GM18526 (cell line): ENCODE data around the gene CSMD2.

Source experiments
- POLR2A ChIP-seq: IDR thresholded peaks from 3 replicates; pipeline ENCODE4 v1.6.1; 2011; ENCODE audit not compliant: insufficient read length; ENCODE audit errors: extremely low read depth

The CSMD2 gene

DNA sequence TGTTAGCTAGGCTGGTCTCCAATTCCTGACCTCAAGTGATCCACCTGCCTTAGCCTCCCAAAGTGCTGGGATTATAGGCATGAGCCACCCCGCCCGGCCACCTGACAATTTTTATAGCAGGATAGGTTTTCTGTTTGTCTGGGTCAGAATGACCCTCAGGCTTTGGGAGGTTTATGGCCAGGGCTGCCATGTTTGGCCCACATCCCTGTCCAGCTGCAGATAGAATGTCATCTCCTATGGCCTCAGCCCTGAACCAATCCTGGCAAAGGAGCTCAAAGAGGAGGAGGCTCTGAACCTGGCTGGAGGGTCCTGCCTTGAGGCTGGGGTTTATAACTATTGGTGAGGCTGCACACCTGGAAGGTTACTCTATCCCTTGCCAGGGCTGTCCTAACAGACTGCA, 218.2 kb downstream of the CSMD2 start:
- no peak for TF ChIP-seq POLR2A

DNA sequence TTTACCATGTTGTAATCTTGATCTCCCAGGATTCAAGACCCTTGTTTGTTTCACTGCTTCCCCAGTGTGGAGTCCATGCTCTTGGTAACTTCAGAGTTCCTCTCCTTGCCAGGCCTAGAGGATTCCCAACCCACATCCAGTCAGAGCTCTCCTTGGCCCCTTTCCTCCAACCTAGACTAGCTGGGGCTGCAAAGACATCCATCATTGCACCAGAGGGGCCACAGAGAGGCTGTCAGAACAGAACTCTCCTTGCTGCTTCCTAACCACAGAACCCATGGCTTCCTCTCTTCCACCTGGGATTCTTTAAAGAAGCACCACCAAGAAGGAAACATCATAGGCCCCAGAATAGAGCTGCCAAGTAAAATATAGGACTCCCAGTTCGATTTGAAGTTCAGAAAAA, 220.2 kb downstream of the CSMD2 start:
- TF ChIP-seq POLR2A = no peak

DNA sequence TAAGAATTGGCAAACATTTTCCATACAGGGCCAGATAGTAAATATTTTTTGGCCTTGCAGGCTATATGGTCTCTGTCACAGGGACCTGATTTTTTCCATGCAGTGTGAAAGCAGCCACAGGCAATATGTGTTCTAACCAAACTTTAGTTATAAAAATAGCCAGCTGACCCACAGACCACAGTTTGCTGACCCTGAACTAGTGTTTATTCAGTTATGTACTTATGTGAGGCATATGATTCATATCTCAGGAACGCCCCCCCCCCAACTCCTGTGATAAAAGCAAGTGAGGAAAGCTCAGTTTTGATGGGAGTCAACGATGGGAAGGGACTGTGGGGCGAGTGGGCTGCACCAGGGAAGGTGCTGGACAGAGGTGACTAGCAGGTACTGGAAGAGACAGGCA, 221.1 kb downstream of the CSMD2 start:
- no peak for TF ChIP-seq POLR2A

GRCh38 chr1:33932871-33933270, 232.2 kb downstream of the CSMD2 start:
- no peak for TF ChIP-seq POLR2A

GRCh38 chr1:33931111-33931475, 233.9 kb downstream of the CSMD2 start:
- TF ChIP-seq POLR2A = no peak

DNA sequence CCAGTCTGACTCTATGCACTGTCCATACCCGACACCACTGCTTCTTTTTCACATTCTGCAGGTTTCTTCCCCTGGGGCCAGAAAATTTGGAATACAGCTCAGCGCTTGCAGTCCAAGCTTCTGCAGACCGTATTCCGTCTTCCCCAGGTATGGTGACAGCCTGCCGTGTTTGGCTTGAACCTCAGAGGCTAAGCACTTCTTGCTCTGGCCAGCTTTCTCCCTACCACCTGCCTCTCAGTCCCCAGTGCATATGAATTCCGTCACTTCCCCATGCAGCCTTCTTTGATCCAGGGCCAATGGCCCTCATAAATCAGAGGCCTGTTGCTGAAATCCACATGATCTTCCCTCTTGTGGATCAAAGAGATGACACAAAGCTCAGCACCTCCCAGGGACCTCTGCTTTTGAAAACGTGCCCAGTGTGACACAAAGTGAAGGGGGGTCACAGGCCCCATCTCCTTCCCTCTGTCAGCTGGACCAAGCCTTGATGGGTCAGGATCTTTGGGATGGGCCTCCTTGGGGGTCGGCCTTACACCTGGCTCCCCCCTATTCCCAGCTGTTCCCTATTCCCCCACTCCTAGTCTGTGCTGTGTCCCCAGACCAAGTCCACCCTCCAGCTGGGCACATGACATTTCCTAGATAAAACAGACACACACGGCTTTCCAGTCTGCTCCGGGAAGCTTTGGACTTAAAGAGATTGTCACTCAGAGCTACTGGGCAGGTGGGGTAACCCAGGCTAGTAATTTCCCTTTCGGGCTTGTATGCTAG, 234.5 kb downstream of the CSMD2 start:
- no peak for TF ChIP-seq POLR2A

DNA sequence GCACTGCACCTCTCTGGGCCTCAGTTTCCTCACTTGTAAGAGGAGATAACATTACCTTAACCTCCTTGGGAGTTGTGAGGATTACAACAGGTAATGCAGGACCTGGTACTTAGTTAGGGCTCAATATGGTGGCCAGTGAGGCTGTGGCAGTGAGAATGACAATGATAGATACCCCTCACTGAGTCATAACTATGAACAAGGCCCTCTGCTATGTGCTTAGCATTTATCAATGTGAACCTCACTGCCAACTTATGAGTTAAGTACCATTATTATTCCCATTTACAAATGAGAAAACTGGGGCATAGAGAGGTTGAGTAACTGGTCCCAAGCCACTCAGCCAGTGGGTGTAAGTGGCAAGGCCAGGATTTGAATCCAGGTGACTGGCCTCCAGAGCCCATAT, 236.8 kb downstream of the CSMD2 start:
- no peak for TF ChIP-seq POLR2A

- TF ChIP-seq POLR2A = no peak
Observed at GRCh38 chr1:33927721-33928120, 237.3 kb downstream of the CSMD2 start.

GRCh38 chr1:33925586-33925985, 239.4 kb downstream of the CSMD2 start:
- no peak for TF ChIP-seq POLR2A

GRCh38 chr1:33921281-33921680, 243.7 kb downstream of the CSMD2 start:
- TF ChIP-seq POLR2A = no peak

DNA sequence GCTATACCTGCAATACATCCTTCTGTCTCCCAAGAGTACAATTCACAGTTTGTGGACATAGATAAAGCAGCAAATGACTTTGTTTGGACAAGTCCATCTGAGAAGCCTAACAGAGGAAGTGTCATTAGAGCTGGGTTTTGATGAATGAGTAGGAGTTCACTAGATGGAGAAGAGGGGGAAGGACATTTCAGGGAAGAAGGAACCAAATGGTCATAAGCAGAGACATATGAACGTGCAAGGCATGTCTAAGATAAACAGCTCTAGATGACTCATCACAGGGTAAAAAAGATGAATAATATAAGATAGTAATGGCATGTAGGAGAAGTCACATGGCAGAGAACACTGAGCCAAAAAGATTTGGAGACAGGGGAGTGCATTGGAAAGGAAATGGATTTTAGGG, 246.7 kb downstream of the CSMD2 start:
- no peak for TF ChIP-seq POLR2A

DNA sequence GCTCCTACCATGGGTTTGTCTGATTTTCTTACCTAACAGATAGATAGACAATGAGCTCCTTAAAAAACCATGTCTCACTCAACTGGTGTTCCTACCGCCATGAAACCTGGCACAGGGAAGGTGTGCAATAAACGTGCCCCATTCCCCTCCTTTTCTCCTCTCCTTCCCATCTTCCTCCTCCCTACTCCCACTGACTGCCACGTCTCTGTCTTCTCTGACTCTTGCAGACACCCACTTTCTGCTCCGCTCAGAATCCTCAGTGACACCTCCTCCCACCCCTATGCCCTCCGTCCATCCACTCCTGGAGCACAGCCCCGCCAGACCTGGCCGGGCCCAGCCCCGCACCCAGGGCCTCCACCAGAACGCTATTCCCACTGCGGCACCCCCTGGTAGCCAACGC, 248.2 kb downstream of the CSMD2 start:
- TF ChIP-seq POLR2A = no peak

- no peak for TF ChIP-seq POLR2A
Observed at GRCh38 chr1:33914531-33914930, 250.5 kb downstream of the CSMD2 start.

GRCh38 chr1:33908324-33908956, 256.6 kb downstream of the CSMD2 start:
- TF ChIP-seq POLR2A = no peak

GRCh38 chr1:33906156-33906555, 258.9 kb downstream of the CSMD2 start:
- TF ChIP-seq POLR2A = no peak

GRCh38 chr1:33905241-33905640, 259.8 kb downstream of the CSMD2 start:
- no peak for TF ChIP-seq POLR2A

- TF ChIP-seq POLR2A = peak; percentile 15
Observed at GRCh38 chr1:33903210-33903589, 261.8 kb downstream of the CSMD2 start.

DNA sequence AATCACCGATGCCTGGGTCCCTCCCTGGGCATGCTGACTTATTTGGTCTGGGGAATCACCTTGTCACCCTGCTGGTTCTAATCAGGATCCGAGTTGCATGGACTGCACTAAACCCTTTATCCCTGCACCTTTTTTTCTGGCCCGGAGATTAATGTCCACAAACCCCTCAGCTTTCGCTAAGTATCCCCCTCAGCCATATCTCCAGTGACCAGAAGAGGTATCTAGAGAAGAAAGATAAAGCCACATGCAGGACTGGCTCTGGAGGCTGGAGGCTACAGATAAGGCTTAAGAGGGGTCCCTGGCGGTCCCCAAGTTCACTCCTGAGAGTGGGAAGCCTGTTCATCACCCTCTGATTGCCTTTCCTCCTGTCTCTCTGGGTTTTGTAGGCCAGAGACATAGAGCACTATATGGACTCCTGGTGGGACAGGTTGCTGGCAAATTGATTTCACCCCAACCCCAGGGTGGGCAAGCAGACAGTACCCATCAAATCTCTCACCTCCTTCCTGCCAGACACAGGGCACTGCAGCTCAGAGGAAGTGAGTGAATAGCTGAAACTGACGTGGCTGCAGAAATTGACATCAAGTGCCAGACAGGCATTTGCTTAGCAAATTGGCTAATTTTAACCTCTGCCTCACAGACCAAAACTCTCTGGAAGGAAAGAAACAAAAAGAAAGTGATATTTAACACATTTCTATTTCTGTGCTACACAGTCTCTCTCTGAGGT, 262.4 kb downstream of the CSMD2 start:
- TF ChIP-seq POLR2A = peak; percentile 40
